Hippocampal formation (tissue), 2 donors: ENCODE measurements around the gene APOB.

Experiments used
- DNase-seq, 2 donors: peaks; one replicate each; lab custom pipeline; 2025; lab: John Stamatoyannopoulos, UW

APOB gene

DNA sequence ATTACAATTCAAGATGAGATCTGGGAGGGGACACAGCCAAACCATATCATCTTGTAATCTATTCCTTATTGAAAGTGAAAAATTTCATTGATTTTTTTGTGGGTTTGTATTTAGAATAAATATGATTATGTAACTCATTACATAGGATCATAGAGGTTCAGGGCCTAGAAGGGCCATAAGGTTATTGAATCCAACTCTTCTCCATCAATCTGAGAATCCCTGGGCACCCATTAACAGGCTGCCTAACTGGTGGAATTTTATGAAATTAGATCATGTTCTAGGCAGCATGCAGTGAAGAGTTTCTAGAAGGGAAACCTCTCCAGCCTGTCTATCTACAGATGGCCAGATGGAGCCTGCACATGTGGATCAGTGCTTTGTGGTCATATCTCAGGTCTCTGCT is 6.3 kb upstream of the APOB start:
- DNase-seq = no peak

DNA sequence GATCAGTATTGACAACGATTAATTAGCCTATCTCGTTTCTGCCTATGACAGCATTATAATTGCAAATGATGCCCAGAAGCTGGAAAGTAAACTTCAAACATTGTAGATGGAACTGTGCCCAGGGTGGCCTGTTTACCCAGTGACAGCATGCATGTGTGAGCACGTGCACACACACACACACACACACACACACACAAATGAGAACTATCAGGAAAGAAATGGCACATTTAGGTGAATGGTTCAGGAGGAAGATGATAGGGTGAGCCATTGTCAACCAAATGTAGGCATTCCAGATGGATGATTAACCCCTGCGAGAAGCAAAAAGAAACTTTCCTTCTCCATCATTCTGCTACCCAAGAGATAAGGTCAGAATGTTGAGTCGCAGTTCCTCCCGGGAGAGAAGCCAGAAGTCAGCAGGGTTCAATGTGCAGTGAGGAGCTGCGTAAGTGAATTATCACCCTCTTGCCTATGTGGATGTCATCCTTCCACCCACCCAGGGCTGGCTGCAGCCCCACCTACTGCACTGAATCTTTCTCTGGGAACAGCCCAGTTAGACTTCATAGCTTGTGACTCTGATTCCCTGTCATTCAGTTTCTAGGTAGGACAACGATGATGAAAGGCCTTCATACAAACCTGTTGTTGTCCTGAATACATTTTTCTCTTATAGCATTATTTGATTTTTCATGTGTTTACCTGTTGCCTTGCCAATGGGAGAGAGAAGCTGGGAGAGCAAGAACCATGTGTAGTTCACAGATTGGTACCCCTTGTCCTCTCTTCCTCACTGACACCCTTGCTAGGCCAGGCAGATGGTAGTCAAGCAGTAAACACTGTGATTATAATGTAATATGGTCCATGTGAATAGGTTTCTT is 3.5 kb upstream of the APOB start:
- no peak for DNase-seq

DNA sequence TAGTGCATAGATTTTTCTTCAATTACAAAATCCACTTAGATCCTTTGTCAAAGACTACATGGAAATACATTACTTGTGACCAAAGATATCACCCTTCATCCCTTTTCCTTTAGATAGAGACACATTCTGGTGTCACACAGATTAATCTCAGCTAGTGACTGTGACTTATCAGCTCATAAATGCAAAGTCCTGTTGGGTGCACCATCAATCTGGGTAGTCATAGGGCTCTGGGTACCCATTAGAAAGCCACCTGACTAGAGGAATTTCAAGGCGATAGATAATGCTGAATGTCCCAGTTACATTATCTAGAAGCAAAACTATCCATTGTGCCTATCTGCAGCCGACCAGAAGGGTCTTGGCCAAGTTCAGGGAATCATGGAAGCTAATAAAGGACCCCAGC is 2.6 kb upstream of the APOB start:
- no peak for DNase-seq

DNA sequence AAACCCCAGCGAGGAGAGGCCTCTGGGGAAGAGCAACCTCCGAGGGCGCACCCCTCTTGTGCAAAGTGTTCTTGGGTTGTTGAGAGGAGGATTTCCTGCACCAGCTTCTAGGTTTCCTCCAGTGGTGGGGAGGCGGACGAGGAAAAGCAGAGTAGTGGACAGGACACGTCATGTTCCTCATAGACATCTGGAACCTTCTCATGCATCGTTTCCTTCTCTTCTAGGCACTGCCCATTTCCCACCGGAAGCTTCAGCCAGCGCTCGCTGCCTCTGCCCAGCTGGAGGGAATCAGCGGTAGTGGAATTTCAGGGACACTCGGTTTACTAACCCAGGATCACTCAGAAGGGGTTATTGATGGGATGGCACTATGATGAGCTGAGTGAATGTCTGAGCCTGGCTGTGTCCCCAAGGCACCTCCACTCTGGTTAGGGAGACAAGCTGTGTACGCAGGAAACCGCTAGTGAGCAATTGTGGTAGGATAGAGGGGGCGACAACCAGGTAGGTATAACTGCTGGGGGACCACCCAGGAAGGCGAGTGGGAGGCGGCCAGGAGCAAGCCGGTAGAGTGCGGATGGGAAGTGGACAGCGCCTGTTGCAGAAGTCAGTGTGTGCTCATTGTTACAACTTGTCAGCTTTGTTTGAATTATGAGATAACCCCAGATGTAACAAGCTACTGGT is 960 bp upstream of the APOB start:
- DNase-seq = no peak

DNA sequence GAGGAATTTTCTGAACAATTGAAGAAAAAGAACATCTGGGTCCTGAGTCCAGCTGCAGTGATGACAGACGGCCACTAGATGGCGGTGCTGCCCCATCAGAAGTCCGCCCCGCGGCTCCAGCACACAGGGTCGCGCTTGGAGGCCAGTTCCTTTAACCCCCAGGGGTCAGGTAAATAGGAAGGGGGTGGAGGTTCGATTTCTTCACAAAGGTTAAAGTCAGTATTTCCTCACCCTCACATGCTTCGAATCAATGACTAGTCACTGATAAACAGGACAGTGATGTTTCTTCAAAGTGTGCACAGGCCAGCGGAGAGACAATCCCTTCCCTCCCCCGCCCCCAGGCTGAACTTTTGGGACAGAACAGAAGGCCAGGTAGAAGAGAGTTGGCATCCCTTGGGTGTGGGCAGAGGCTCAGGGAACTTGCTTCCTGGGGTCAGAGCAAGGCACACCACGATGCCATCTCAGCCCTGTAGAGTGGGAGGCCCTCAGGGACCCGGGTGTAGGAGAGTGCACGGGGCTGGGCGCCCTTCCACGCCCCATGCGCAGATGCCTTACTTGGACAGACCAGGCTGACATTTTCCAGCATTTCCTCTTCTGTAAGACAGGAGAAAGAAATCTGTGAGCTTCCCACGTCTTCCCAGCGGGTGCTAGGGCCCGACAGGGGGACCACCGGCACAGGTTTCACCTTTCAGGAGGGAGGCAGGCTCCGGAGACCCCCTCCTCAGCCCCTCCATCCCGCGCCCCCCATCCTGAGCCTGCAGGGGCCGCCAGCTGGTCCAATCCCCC is 722 bp downstream of the APOB start:
- peak; percentile 45 to 51 for DNase-seq

DNA sequence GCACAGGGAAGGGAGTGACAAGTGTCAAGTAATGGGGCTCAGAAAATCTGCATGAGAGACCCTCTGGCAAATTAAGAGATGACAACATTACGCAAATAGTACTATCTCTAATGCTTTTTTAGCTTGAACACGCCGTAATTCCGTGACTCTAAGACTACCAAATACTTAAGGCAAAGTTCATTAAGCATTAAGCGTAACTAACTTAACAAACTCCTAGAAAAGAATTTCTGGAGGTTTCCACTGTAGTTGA is 1.2 kb downstream of the APOB start:
- DNase-seq = no peak

DNA sequence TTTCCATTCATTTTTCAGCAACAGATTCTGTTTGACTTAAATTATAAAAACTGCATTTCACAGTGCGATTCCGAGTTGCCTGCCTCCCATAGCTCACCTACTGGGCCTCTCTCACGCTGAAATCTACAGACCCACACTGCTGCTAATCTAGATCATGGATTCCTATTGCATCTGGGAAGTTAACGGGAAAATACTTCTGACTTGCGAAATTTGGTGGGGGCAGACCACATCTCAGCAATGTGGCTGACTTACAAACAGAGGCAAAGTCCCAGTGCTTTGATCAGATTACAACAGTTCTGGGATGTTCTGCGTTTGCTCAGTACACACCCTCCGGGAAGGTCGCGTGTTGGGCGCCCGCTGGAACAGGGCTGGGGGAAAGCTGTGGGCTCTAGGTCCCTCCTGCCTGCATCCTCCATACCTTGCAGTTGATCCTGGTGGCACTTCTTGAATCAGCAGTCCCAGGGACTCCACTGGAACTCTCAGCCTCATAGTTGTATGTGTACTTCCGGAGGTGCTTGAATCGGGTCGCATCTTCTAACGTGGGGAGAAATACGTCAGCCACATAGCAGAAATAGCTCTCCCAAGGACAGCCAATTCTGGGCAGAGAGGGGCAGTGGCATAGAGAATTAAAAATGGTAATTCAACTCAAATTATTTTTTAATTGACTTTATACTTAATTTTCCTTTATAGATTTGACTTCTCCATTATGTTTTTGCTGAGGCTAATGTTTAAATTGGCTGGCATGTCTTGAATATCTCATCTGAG is 1.7 kb downstream of the APOB start:
- DNase-seq = no peak

DNA sequence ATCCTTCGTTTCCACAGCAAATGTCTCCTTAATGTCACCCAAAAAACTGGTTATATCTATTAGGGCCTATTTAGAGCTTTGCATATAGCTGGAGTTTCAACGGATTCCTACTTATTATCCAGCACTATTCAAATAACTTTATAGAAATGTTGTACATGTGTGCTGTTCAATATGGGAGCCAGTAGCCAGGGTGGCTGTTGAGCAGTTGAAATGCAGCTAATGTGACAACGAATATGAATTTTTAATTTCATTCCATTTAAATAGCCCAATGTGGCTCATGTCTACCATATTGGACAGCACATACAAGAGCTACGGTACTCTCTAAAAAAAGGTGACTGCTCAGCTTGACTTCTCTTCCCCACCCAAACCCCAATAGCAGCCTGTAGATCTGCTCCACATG is 2.4 kb downstream of the APOB start:
- DNase-seq = no peak

DNA sequence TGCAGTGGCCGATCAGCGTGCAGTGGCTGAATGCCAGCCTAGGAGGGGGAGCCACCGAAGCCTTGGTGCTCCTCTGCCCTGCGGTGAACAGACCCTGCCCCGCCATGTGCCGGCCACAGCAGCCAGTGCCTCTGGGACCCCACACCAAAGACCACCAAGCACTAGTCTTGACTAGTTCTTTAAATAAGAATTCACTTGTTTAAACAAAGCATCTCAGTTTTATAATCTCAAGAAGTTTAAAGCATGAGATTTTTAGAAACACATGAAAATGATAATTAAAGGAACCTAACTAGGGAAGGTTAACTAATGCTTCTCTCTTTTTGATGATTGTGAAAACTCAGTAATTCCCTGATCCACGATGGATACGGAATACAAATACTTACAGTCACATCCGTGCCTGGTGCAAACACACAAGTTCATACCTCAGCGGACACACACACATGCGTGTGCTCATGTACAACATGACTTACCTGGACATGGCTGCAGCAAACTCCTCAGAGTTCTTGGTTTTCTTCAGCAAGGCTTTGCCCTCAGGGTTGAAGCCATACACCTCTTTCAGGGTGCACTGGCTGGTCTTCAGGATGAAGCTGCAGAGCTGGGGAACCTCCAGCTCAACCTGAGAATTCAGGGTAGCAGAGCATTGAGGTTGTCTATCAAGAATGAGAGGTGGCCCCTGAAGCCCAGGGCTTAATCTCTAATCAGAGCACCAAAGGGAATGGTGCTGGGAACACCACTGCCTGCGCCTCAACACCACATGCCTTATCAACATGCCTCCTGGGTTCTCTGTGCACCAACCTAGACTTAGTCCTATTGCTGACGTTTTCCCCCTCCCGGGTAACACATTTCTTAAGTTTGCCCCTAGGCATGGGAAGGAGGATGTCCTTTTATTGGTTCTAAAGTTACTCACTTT is 3.1 kb downstream of the APOB start:
- DNase-seq = no peak

DNA sequence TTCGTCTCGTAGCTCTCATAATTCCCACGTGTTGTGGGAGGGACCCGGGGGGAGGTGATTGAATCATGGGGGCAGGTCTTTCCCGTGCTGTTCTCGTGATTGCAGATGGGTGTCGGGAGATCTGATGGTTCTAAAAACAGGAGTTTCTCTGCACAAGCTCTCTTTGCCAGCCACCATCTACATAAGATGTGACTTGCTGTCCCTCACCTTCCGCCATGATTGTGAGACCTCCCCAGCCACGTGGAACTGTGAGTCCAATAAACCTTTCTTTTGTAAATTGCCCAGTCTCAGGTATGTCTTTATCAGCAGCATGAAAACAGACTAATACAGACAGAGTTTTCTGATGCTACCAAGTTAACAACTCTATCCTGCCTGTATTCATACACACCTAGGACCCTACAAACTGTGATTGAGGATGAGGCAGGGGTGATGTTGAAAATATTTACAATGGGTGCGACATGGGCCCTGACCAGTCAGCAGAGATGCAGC is 3.9 kb downstream of the APOB start:
- no peak for DNase-seq

DNA sequence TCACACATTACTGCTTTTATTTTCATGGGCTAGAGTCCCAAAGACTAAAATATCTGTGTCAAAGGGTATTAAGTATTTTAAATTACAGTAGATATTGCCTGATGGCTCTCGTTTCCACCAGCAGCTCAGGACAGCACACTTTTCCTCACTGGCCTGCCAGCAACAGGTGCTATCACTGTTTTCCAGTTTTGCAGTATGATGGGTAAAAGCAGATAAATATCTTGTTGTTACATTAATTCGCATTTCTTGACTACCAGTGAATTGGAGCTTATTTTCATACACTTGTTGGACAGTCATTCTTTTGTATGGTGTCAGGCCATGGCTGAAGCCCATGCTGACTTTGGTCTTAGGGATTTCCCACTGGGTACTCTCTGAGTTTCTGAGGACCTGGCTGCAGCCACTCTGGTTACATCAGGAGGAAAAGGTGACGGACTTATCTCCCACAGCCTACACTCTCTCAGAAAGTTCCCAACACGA is 4.8 kb downstream of the APOB start:
- no peak for DNase-seq

DNA sequence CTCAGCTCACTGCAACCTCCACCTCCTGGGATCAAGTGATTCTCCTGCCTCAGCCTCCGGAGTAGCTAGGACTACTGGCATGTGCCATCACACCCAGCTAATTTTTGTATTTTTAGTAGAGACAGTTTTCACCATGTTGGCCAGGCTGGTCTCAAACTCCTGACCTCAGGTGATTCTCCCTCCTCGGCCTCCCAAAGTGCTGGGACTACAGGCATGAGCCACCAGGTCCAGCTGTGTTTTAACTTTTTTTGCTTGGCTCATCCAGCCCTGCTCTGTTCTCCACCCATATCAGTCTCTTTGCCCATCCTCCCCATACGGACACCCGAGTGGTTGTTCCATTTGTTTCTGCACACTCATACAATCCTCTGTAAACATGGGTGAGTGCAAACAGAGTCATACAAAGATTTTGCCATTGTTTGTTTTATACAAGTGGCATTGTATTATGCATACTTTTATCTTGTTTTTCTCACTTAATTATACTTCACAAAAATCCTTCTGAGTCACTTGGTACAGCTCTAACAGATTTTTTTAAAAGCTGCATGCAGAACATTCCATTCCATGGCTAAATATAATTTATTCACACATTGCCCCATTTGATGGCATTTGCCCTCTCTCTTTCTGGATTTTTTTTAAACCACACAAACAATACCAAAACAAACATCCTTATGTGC is 5.3 kb downstream of the APOB start:
- no peak for DNase-seq

DNA sequence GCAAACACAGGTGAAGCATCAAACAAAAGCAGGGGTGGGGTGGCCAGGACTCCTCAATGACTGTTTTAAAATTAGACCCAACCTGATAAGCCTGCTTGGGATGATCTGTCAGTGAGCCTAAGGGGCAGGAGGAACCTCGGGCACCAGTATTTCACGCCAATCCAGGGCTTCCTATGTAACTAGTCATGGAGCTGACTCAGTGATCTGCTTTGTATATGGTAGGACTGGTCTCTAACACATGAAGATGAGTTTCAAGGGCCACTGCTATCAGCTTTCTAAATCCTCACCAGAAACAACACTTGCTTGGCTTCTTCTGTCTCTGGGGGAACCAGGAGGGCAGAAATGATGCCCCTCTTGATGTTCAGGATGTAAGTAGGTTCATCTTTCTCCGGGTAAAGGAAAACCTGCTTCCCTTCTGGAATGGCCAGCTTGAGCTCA is 6.2 kb downstream of the APOB start:
- DNase-seq = no peak

DNA sequence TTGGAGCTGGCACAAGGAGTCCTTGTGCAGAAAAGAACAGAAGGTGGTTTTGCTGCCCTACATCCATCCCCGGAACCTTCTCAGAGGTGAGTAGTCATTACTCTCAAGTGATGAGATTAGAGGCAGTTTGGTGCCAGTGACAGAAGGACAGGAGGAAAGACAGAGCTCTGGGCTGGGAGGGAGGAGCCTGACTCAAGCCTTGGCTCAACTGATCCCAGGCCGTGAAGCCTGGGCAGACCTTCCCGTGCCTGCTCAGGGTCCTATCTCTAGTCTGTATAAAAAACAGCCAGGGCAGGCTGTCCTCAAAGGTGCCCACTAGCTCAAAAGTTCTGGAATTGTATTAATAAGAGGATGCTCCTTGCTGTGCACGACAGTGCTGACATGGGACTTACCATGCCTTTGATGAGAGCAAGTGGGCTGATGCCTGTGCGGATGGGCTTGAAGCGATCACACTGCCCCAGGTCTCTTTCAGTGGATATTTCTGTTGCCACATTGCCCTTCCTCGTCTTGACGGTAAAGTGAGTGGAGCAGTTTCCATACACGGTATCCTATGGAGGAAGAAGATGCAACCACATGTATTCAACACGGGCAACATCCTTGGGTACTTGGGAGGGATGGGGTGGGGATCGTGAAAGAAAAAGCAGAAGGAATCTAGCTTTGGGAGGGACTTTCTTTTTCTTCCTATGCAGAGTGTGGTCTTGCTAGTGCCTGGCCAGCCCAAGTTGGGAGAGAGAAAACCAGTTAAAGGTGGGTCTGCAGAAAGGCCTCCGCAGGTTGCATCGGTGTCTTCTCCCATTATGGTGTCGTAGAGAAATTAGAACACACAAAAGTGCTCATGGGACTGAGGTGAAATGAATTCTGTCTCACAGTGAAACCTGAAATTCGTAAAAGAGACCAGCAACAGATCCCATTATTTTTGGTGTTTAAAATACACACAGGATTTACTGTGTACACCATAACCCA is 6.9 kb downstream of the APOB start:
- no peak for DNase-seq

DNA sequence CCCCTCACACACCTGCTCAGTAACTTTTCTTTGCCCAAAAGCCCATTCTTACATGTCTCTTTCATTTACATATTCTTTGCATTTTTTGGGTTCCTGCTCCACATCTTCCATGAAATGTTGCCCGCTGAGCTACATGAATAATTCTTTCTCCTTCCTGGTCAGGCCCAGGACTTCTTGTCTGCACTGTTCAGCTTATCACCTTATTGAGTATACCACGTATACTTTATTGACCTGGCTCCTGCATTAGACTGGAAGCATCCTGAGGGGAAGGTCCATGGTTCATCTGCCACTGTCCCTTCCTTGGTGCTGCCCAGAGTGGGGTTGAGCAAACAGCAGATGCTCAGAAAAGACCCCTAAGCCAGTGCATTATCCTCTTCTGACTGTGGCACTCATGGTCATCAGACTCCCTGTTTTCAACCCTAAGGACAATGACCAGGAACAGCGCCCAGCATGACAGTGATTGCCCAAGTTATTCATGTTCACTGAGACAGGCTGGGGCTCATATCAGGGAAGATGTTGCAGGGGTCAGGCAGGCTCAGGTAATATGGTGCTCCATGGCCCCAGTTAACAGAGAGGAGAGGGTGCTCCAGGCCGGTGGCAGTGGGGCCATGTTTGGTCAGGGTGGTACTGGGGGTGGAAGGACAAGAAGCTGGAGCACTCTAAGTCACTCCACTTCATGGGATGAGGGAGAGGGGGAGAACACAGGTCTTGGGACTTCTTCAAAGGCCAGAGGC is 7.7 kb downstream of the APOB start:
- DNase-seq = no peak

DNA sequence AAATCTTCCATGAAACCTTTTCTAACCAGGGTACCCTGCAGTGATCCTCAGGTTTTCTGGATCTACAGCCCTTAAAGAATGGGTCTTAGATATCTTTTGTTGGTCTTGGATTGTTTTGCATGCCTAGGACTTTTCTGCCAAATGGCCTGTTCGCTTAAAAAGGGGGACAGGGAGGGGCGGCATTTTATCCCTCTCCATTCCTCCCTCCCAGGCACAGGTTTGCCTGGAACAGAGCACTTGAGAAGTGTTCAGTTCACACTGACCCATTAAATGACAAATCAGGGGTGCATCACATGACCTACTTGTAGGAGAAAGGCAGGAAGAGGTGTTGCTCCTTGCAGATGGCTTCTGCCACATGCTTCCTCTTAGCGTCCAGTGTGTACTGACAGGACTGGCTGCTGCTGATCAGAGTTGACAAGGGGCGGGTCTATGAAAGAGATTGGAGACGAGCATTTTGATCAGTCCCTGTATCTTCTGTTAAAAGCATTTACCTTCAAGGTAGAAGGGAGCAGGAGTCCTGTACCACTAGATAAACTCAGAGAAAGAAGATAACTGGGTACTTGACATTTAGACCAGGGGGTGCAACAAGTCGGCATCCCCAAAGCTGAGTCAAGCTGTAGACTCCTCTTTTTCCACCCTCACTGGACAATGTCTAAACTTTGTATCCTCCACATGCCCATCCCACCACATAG is 8.4 kb downstream of the APOB start:
- no peak for DNase-seq

DNA sequence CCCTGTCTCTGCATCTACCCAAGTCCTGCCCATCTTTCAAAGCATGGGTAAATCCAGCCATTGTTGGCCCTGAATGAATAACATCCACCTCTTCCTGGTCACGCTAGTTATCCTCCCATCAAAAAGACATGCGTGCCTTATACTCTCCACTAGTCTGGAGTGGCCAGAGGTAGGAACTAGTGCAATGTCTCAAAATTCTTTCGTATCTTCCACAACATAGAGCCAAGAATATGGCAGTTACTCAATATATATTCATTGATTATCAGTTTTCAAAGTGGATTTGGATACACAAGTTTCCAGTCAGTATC is 8.9 kb downstream of the APOB start:
- no peak for DNase-seq
